ENCODE data around the gene ZNF26.
"Not testable (repeated sequence)": the region's sequence is repeated elsewhere in the genome, so short reads cannot be mapped to it uniquely, and the experiment has no call there.

The ZNF26 gene

DNA sequence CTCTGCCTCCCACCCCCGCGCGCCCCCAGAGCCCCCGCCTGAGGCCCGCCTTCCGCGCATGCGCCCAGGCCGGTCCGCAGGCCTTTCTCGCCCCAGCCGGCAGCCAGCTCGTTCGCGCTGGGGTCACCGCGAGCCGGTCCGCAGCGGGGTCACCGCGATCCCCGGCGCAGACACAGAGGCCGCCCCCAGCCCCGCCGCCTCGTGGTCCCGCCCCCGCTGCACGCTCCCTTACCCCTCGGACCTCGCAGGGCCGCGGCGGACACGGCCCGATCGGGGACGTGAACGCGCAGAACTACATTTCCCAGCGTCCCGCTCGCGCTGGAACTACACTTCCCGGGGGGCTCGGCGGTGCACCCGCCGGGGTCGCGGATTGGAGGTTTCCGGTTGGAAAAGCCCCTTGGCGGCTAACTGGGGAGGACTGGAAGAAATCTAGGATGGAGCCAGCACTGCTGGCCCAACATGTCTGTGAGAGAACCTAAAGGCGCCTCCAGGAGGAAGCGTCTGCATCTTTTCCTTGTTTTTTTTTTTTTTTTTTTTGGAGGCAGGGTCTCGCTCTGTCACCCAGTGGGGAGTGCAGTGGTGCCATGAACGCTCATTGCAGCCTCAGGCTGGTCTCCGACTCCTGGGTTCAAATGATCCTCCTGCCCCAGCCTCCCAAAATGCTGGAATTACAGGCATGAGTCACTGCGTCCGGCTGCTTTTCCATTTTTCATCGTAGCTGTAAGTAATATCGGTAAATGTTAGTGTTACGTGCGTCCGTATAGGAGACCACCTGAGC, 30.0 kb upstream of the ZNF26 start, which contains the start of gene ZNF605:
Gene ZNF605 (minus strand): TSS at position 296 of the 778 bp plus-strand sequence. CDS start 10,671 bp downstream, outside the sequence.
- peak; percentile 74 for DNase-seq (ENCODE audit: low read depth)

DNA sequence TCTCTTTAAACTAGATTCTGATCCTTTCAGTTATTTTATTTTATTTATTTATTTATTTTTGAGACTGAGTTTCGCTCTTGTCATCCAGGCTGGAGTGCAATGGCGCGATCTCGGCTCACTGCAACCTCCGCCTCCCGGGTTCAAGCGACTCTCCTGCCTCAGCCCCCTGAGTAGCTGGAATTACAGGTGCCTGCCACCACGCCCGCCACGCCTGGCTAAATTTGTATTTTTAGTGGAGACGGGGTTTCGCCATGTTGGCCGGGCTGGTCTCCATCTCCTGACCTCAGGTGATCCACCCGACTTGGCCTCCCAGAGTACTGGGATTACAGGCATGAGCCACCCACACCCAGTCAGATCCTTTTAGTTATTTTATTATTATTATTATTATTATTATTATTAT, 24.4 kb upstream of the ZNF26 start:
- not testable (repeated sequence) for DNase-seq (ENCODE audit: low read depth)

DNA sequence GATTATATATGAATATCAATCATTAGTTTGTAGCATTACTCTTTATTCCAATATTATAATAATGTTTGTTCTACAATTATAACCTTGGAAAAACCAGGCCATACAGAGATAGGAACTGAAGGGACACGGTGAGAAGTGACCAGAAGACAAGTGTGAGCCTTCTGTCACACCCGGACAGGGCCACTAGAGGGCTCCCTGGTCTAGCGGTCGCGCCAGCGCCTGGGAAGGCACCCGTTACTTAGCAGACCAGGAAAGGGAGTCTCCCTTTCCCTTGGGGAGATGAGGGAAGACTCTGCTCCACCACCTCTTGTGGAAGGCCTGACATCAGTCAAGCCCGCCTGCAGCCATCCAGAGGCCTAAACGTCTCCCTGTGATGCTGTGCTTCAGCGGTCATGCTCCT, 22.2 kb upstream of the ZNF26 start:
- not testable (repeated sequence) for DNase-seq (ENCODE audit: low read depth)

DNA sequence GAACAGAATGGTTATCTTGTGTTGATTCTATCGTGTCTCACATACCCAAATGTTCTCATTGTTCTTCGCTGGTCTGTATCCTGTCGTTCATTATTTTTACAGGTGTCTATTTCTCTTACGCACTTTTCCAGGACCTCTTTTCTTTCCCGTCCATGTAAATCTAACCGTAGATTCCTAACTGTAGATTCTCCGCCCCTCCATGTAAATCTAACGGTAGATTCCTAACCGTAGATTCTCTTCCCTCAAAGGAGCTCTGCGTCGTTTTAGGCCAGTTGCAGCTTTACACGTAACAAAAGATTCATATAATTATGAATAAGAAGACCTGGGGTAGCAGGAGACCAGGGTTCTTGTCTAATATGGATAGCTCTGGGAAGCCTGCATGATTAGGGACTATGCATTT, 20.4 kb upstream of the ZNF26 start:
- no peak for DNase-seq (ENCODE audit: low read depth)

DNA sequence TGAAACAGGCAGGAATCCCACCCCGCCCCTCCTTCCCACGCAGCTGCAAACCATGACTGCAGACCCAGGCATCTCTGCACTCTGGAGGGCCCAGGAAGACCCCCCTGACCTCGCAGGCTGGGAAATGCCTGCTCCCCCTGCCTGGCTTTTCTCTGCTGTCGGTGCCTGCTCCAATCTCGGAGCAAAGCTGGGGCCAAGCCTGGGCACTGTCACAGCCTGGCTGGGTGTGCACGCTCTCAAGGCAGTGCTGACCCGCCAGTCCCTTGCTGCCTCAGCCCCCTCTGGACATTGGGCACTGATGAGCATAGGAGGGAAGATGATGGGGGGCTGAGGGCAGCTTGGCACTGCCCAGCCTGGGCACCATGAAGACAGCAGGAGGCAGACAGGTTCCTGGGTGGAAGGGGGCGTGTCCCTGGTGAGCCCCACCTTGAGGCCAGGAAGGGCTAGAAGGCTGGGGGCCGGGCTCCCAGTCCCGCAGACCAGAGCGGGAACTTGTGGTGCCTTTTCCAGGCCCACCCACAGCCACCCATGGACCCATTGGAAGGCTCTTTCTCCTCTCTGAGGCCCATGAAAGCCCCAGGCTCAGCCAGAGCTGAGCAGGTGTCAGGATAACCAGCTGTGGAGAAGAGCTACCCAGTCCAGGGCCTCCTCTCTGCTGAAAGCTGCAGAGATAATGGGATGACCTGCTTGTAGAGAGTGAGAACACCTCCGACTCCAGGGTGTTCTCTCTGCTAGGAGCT, 19.3 kb upstream of the ZNF26 start:
- DNase-seq (ENCODE audit: low read depth): no peak

DNA sequence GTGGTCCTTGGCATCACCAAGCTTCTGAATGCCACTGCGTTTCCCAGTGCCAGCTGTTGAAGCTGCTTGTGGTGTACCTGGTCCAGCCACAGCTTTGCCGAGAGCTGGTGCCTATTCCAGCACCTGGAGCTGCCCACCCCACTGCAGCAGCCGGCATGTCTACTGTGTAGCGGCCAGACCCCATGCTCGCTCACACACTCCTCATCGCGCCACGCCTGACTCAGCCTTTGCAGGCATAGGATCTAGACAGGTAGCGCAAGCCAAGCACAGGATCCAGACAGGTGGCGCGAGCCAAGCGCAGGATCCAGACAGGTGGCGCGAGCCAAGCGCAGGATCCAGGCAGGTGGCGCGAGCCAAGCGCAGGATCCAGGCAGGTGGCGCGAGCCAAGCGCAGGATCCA, 18.4 kb upstream of the ZNF26 start:
- no peak for DNase-seq (ENCODE audit: low read depth)

DNA sequence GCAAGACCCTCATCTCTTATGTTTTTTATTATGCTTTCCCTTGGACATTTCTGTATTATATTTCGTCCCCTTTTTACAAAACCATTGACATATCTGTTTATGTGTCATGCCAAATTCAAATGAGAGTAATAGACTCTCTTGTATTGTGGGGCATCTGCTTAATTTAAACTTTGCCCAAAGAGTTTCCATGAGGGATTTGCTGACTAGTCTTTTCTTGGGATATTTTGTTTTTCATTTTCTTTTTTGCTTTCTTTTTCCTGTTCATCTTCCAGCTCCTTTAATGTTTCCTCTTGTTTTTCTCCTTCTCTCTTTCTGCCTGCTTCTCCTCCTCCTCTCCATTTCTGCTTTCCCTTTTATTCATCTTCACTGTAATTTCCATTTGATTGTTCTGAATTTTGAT, 13.8 kb upstream of the ZNF26 start:
- no peak for DNase-seq (ENCODE audit: low read depth)

DNA sequence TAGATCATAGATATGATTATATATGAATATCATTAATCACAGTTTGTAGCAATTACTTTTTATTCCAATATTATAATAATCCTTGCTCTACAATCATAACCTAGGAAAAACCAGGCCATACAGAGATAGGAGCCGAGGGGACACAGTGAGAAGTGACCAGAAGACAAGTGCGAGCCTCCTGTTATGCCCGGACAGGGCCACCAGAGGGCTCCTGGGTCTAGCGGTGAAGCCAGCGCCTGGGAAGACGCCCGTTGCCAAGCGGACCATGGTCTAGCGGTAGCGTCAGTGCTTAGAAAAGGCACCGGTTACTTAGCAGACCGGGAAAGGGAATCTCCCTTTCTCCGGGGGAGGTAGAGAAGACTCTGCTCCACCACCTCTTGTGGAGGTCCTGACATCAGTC, 9.3 kb upstream of the ZNF26 start:
- DNase-seq (ENCODE audit: low read depth): not testable (repeated sequence)

DNA sequence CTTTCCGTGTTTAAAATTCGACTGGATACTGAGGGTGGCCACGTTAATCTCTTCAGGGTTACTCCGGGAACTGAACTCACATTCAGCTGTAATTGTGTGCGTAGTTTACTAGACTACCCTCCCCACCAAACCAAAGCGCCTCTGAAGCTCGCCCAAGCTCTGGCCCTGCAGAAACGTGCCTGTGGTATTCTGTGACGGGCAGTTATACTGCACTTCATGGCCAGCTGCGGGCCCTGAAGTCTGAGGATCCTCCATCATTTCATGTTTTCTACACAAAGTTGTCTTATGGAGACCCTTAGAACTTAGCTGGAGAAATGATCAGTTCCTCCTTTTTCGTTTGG, 688 bp downstream of the ZNF26 start:
- DNase-seq (ENCODE audit: low read depth): no peak

DNA sequence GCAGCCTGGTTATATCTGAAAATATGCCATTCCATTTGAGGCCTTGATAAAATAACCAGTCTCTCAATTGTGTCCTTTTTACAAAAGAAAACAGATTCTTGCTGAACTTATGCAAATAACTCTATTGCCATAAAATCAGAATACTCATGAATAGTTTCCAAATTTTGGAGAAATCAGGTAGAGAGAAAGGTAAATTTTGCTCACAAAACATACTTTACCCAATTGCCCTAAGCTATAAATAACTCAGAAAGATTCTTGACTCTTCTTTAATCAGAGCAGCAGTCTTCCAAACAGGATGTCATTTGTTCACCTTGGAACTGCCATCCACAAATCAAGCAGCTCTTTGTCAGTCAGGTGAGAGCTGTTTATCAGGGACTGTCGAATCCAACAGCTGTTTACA, 12.6 kb downstream of the ZNF26 start:
- no peak for DNase-seq (ENCODE audit: low read depth)

DNA sequence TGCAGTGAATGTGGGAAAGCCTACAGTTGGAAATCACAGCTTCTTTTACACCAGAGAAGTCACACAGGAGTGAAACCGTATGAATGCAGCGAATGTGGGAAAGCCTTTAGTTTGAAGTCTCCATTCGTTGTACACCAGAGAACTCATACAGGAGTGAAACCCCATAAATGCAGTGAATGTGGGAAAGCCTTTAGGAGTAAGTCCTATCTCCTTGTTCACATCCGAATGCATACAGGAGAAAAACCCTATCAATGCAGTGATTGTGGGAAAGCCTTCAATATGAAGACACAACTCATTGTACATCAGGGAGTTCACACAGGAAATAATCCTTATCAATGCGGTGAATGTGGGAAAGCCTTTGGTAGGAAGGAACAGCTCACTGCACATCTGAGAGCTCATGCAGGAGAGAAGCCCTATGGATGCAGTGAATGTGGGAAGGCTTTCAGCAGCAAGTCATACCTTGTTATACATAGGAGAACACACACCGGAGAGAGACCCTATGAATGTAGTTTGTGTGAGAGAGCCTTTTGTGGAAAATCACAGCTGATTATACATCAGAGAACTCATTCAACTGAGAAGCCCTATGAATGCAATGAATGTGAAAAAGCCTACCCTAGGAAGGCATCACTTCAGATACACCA, 24.6 kb downstream of the ZNF26 start:
- DNase-seq (ENCODE audit: low read depth): no peak

DNA sequence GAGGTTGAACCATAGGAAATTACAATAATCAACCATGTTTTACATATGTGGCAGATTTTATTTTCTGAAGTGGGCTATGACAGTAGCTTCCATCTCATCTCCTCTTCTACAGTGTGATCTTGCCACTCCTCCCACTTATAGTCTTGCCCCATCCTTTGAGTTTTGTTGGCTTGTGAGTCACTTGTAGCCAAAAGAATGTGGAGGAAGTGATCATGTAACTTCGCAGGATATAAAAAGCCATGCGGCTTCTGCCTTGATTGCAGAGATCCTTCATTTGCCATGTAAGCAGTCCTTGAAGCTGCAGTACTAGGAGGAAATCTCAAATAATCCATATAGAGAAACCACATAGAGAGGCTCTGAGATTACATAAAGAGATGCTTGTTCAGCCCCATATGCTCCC, 37.4 kb downstream of the ZNF26 start:
- no peak for DNase-seq (ENCODE audit: low read depth)

DNA sequence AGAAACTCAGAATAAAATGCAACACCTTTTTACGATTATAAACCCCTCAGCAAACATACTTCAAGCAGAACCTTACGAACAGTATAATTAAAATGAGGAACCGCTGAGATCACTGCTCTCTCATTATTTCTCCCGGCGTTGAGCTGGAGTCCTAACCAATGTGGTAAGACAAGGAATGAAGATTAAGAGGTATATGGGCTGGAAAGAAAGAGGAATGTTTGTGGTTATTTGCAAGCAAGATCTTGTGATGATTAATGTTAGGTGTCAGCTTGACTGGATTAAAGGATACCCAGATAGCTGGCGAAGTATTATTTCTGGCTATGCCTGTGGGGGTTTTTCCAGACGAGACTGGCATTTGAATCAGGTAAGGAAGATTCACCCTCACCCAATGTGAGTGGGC, 40.8 kb downstream of the ZNF26 start:
- no peak for DNase-seq (ENCODE audit: low read depth)

DNA sequence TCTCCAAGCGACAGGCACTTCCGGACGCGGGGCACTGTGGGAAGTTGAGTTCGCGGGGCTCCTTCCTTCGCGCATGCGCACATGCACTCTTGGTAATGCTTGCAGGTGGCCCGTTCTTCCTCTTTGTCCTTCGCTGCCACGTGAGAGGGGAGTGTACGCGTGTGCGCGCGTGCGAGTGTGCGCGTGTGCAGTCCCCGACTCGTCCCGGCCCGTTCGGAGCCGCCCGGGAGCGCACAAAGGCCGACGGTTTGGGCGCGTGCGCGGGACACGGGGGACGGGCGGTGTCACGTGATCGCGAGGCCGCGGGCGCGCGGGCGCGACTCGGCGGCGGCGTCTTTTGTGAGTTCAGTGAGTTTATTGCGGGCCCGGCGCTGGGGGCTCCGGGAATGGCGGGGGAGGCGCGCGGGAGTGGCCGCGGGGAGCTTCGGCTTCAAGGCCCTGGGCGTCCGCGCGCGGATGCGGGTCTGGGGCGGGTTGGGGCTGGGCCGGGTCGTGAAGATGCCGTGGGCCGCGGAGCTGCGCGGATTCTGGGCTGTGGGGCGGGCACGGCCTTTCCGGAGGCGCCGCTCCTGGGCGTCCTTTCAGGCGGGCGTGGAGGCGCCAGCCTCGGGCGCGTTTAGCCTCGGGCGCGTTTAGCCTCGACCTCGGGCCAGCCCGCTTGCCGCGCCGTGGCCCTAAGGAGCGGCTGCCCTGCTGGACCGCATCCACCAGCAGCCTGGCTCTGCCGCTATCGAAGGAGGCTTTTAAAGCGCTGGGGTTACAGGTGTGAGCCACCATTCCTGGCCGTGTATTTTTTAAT, 51.2 kb downstream of the ZNF26 start, which contains the start of gene ZNF84:
Gene ZNF84 (plus strand): TSS at position 303 of the 799 bp plus-strand sequence. CDS start 3,959 bp downstream, outside the sequence.
- DNase-seq (ENCODE audit: low read depth): peak; percentile 97

DNA sequence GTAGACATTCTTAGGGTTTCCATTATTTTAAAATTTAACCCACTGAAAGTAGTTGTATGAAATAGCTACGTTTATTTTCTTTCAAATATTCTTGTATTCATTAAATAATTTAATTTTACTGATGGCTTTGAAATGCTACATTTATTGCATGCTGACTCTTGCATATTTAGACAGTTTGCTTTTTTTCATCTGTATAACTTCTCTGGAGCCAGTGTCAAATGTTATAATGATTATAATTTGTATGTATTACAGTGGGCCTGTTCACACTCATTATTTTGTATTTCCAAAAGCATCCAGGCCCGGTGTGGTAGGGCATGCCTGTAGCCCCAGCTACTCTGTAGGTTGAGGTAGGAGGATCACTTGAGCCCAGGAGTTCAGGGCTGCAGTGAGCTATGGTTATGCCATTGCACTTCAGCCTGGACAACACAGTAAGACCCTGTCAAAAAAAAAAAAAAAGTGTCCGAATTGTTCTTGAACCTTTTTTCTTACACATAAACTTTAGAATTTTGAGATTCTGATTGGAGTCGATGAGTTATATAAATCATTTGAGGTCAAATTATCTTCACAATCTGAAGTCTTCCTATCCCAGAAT, 52.0 kb downstream of the ZNF26 start:
- DNase-seq (ENCODE audit: low read depth): no peak

DNA sequence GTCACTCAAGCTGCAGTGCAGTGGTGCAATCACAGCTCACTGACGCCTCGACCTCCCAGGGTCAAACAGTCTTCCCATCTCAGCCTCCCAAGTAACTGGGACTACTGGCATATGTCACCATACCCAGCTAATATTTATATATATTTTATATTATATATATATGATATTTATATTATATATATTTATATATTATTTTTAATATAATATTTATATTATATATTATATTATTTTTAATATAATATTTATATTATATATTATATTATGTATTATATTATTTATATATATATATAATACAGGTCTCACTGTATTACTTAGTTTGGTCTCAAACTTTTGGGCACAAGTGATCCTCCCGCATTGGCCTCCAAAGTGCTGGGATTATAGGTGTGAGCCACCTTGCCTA, 60.5 kb downstream of the ZNF26 start:
- no peak for DNase-seq (ENCODE audit: low read depth)

DNA sequence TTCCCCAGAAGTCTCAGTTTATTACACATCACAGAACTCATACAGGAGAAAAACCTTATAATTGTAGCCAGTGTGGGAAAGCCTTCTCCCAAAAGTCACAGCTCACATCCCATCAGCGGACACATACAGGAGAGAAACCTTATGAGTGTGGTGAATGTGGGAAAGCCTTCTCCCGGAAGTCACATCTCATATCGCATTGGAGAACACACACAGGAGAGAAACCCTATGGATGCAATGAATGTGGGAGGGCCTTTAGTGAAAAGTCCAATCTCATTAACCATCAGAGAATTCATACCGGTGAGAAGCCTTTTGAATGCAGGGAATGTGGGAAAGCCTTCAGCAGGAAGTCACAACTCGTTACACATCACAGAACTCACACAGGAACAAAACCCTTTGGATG, 71.3 kb downstream of the ZNF26 start:
- no peak for DNase-seq (ENCODE audit: low read depth)

DNA sequence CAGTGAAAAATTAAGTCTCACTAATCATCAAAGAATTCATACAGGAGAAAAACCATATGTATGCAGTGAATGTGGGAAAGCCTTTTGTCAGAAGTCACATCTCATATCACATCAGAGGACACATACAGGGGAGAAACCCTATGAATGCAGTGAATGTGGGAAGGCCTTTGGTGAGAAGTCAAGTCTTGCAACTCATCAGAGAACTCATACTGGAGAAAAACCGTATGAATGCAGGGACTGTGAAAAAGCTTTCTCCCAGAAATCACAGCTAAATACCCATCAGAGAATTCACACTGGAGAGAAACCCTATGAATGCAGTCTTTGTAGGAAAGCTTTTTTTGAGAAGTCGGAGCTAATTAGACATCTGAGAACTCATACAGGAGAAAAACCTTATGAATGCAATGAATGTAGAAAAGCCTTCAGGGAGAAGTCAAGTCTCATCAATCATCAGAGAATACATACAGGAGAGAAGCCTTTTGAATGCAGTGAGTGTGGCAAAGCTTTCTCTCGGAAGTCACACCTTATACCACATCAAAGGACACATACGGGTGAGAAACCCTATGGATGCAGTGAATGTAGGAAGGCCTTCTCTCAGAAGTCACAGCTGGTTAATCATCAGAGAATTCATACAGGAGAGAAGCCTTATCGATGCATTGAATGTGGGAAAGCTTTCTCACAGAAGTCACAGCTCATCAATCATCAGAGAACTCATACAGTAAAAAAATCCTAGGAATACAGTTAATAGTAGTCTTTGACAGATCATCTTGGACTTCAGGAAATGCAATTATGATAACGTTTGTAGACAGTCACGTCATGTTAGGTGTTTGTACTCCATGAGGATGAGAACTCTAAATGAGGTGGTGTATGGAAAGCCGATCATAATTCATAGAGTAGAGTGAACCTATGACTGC, 72.3 kb downstream of the ZNF26 start:
- no peak for DNase-seq (ENCODE audit: low read depth)

DNA sequence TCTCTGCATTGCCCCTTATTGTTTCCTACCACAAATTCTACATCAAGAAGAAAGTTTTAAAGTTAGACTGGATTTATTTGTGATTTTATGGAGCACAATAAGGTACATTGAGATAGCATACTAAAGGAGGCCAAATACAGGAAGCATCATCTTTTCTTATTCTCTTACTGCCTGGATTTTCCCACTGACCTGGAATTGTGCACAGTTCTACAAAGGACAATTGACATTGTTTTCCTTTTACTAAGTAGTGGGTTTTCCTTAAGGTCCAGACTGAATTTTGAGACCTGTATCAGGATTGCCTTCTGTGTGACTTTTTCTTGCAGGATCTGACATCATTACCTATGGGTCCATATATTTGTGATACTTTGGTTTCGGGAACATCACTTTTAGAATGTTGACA, 75.8 kb downstream of the ZNF26 start:
- no peak for DNase-seq (ENCODE audit: low read depth)

DNA sequence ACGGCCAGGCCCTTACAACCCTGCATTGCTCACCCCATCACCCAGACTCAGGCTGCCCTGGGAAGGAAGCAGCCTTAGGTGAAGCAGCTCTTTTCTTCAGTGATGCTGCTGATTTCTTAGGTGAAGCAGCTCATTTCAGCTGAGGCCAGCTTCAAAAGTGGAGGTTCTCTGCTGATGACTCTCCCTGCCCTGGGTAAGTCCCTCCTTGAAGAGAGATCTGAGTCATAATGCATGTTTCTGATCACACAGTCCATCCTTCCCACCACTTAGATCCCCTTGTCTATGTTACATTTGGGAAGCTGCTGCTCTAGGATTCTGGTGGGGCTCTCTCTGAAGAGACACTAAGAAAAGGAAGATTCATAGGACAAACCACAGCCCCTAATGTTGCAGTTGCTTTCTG, 77.4 kb downstream of the ZNF26 start:
- DNase-seq (ENCODE audit: low read depth): no peak

DNA sequence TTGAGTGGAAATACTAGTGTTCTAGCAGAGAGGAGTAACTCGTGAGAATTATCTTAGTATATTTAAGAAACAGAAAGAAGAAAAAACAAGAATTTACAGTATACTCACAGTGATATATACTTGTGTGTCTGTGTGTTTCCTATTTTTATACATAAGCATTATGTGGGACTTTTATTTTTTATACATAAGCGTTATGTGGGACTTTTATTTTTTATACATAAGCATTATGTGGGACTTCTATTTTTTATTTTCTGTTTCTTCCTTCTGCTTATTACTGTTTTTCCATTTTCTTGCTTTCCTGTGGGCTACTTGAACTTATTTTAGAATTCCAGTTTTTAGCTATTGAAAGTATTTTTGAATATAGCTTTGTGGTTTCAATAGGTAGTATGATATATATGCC, 87.7 kb downstream of the ZNF26 start:
- DNase-seq (ENCODE audit: low read depth): no peak

All from fibroblast of the conjunctiva (primary cell).